ENCODE results near the gene ABLIM3. TPM values are rescaled to one million over a fixed set of nuclear protein-coding genes. Genes with fewer than 3 reads are reported as not detected.

Gene ABLIM3
- total RNA-seq, 1 donor from 2014 or later, result 5.8 TPM

DNA sequence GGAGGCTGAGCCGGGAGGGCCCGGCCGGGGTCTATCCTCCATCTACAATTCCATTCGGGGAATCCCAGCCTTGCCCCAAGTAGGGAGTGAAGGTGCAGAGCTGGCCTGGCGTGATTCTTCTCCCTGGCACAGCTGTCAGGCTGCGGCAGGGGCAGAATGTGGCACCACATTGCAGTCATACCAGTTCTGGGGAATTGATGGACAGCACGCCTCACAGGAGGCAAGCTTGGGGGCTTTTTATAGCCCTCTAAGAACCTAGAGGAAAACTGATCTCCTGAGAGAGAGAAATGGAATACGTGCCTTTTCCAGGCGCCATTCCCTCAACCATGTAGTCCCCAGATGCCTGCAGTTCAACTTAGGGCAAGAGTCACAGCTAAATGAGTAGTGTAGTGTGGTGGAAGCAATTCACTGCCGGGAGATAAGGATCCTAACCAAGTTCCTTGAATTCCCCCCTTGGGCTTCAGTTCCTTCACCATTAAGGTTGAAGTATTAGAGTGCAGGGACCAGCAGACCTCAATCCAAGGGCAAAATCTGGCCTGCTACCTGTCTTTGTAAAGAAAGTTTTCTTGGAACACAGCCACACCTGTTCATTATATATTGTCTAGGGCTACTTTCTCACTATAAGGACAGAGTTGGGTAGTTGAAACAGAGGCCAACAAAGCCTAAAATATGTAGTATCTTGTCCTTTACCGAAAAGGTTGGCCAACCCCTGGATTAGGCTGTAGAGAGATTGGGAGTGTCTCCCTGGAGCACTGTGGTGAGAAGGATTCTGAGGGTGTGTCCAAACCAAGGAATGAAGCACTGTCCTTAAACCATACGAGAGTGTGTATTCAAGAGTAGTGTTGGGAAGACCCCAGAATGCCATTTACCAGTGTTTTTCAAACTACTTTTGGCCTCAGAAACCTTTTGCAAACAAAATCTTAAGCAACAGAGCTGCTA, 141.0 kb downstream of the ABLIM3 start:
- no peak for DNase-seq

DNA sequence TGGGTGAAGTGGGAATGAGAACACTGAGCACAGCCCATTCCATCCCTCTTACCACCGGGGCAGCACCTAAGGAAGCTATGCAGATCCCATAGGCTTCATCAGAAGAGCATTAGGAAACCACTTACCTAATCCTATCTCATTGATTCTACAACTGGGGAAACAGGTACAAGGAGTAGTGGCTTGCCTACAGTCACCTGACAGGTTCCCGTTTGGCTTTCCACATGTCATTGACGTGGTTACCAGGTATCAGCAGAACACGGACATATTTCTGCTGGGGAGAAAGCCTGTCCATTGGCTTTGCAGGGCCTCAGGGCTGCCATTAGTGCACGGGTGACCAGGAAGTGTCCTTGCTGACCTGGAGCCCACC, 141.7 kb downstream of the ABLIM3 start:
- no peak for DNase-seq

DNA sequence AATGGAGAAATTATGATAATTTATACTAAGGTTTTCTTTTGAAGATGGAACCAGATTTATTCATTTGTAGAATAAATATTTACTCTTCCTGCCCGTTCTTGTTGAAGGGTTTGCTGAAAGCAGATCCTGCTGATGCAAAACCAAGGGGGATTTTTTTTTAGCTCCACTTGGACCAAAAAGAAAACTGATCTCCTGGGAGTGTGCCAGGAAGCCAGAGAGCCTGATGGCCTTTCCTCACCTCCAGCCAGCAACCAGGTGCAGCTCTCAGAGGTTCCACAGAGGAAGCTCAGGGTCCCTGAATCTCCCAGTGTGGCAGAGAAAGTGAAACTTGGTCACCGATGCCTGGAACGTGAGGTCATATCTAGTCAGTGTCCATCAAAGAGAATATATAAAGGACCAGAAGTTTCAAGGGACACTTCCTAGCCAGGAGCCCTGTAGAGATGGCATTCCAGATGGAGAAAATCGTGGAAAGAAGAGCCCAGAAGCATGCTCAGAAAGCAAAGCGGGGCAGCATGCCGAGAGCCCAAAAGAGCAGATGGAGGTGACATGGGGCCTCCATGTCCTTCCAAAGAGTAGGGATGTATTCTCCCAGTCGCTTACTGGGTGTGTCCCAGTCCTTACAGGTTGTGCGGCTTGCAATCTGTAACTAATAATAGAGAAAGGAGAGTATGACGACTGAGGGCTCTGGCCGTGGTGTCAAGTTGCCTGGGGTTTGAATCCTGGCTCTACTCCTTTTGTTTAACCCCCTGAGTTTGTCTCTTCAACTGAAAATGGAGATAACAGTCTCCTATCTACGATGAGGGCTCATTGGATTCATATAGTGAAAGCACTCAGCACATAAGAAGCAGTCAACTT, 142.6 kb downstream of the ABLIM3 start:
- no peak for DNase-seq

DNA sequence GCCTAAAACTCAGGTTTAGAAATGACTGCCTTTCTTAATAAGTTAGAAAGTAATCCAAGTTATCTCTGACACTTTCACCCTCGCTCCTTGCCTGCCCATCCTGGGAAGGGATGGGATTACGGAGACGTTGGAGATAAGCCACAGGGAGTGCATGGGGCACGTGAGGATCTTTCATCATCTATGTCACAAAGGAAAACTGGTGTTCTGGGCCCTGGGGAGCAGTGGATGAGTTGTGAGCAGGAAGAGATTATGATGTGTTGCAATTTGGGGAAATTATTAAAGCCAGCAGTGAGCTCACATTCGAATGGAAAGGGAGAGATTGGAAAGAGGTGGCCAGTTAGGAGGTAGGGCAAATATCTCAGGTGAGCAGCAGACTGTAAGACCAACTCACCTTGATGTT, 143.2 kb downstream of the ABLIM3 start:
- DNase-seq, result no peak

DNA sequence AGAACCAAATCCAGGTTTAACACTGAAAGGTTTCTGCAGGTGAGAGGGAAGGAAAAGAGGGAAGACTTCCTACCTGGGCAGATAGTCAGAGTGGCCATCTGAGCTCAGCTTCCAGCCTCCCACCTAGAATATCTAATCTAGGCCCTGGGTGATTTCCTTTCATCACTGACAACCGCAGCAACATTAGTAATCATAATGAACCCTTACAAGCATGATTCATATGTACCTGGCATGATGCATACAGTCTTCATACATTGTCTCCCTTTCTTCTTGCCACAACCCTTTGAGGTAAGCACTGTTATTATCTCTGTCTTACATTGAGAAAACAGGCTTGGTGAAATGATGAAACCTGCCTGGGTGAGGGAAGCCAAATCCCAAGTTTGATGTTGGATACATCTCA, 143.9 kb downstream of the ABLIM3 start:
- no peak for DNase-seq

DNA sequence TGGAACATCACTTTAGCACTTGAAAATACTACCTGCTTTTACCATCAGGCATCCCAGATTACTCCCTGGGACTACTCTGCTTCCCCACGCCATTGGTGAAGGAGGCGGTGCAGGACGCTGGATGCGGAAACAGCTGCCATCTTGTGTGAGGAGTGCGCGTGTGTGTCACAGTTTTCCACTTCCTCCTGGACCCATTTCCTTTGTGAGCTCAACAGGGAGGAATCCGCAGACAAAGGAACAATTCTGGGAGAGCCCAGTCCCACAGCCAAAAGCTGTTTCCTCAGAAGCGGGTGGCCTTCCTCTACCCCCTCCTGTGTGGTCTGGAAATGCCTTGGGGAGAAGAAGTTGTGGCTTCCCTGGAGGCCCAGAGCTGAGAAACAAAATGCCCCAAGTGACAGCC, 147.1 kb downstream of the ABLIM3 start:
- DNase-seq, result no peak

DNA sequence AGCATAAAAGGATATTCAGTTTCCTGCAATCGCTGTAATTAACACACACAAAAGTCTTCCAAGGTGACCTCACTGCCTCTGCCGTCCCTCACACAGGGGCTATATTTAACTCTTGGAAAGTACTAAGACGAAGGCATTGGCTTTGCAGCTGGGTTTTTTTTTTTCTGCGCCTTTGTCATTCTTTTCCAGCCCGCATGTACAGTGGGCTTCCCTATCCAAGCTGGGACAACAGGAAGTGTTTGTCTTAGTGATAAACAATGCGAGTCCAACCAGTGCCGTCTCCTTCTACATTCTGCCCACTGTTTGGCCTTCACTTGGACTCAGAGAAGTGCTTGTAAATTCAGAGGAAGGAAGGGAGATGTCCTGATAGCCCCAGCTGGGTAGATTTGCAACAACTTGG, 148.0 kb downstream of the ABLIM3 start:
- DNase-seq, result no peak

DNA sequence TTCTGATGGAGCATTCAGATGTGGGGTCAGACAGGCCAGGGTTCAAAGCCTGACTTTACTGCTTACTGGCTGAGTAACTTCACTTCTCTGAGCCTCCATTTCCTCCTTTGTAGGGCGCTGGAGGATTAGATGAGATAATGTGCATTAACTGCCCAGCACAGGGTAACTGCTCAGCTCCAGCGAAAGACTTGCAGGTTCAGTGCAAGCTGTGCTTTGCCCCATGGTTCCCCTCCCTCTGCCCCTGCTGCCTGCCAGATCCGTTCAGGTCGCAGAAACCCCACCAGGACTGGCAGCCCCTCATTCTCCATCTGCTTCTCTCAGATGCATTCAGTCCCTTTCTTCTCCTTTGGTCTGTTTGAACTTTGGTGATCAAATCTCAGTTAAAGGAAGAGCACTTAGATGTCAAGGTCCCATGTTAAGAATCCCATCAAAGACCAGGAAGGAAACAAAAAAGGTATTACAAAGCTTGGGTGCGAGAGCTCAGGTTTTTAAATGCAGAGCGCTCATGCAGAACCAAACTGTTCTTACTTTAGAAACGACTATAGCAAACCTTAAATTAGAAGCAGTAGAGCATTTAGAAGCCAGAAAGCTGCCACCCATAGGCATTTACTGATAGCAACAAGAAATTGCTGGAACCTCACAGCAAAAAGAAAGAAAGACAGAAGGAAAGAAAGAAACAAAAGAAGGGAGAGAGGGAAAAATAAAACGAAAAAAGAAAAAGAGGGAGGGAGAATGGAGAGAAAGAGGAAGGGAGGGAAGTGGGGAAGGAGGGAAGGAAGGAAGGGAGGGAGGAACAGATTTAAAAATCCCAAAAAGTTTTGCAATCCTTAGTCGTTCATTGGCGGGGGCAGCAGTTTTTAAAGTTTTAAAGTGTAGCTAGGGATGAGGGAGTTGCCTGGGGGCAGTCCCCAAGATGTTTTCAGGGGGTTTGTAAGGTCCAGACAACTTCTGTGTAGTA, 153.9 kb downstream of the ABLIM3 start:
- DNase-seq, result no peak

DNA sequence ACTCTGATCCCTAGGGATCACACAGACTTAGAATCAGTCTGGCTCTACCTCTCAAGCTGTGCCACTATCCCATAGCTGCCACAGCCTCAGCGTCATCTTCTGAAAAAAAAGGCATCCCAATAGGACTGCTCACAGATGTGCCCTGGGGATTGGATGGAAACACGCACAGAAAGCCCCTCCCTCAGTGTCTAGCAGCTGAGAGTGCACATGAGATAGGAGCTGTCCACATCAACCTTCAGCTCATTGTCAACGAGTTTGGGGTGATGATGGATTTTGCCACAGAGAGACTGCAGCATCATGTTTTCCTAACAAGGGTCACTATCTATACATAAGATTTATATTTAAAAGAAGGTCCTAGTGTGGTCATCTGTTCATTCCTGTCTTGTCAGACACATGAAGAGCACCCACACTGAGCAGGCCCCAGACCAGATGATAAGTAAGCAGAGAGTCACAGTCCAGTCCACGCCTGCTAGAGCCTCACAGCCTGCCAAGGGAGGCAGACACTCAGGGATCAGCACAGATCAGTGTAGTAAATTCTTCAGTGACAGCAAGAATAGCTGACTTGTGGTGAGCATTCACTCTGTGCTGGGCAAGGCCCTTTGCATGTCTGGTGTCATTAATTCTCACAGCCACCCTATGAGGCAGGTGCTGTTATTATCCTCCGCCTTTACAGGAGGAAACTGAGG, 156.2 kb downstream of the ABLIM3 start:
- no peak for DNase-seq

DNA sequence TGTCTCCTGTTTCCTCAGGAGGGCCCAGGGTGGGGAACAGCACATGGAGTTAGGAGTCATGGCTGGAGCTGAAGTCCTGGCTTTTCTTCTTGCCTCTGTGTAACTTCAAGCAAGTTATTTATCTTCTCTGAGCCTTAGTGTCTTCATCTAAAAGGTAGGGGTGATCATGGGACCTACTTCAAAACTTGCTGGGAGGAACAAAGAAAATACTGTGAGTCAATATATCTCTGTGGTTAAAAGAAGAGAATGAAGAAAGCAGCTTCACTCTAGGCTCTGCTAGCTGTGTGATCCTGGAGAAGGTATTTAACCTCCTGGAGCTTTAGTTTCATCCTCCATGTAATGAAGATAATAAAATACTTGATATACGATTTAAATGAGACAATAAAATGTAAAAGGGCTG, 156.9 kb downstream of the ABLIM3 start:
- no peak for DNase-seq

DNA sequence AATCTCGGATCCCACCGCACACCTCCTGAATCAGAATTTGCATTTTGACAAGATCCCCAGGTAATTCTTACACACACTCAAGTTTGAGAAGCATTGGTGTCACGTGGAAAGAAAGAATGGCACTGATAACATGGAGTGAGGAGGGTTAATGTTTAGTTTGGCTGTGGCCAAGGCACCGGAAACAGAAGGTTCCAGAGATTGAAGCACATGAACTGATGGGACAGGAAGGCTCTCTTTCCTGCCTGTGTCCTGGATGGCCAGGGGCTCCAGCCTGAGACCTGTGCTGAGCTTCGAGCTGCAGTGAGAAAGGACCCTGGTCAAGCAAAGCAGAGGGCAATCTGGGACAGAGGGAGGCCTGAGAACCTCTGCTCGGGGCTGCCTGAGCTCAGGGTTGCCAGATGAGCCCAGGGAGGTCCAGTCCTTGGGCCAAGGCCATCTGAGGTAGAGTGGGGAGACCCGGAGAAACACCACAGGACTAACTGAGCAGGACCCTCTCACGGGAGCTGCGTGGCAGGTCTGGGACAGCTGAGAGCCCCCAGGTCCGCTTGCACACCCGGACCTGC, 157.6 kb downstream of the ABLIM3 start:
- no peak for DNase-seq

DNA sequence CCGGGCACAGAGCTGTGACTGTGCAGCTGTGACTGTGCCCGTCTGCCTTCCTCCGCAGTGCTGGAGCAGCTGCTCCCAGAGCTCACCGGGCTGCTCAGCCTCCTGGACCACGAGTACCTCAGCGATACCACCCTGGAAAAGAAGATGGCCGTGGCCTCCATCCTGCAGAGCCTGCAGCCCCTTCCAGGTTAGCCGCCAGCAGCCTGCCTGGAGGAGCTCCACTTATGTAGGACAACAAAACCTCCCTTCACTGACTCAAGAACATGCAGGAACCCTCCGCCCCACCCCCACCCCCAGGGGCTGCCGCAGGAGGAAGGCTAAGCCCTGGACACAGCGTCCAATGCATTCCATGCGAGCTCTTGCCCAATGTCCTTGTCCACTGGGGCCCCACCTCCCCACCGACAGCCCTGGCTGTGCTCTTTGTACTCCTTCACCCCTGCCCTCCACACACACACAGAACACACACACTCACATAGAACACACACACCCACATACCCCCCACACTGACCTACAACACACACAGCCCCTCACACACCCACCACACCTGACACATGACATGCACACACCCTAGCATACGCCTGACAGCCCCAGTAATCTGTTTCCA, 158.3 kb downstream of the ABLIM3 start:
- DNase-seq, result no peak

DNA sequence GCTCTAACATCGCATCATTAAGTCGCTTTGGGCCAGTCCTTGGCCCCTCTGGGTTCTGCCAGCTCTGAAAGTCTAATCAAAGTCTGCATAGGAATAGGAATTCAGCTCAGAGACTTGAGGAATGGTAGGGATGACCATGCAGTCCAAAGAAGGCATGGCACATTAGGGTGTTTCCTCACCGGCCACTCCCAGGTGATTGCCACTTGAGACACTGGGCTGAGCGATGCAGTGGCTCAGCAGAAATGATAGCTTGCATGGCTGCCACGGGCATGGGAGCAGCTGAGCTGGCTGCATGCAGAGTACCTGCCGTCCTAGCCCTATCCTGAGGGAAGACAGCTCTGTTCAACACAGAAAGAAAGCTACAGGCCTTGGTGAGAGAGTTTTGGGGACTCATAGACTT, 159.1 kb downstream of the ABLIM3 start:
- no peak for DNase-seq

DNA sequence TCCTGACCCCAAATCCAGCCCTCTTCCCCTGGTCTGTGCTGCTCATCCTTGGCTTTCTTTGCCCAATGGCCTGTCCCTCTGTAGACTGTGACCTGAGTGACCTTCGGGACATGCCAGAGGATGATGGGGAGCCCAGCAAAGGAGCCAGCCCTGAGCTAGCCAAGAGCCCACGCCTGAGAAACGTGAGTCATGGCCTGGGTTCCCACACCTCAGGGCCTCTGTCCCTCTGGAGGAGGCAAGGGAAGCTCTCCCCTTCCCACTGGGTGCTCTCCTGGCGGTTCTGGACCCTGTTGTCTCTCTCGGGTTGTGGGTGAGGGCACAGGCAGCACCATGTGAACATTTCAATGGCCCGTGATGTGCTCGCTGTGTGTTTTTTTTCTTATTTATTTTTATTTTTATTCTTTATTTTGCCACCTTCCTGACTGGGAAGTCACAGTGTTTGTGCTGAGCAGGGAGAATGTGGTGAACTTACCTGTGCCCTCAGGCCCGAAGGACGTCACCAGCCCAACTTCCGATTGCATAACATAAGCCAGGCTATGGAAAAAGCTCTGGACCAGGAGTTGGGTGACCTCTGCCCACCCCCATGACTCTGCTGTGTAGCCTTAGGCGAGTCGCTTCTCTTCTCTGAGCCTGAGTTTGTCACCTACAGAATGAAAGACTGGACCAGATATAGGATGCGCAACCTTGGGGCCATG, 159.9 kb downstream of the ABLIM3 start:
- no peak for DNase-seq

DNA sequence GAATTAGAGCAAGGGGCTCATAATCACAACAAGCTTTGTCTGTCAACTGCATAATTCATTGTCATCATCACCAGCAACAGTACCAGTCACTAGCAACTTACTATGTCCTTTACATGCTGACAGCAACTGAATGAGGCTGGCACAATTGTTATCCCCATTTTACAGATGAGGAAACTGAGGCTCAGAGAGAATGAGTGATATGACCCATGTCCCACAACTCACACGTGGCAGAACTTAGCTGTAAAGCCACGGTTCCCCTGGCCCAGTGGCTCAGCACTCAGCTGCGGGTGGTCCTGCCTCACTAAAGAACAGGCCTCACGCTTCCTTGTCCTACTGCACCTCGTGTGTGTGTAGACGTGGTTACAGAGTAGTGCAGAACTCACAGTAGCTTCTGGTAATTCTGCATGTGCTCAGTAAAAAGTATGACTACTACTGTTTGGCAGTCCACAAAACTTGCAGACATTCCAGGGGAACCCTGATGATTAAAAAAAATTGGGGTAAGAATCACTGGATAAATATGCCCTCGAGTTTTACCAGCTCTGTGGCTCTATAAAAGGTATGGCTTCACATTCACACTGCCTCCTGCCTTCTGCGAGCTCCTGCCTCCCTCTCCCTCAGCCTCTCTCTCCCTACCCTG, 160.6 kb downstream of the ABLIM3 start:
- DNase-seq, result no peak

DNA sequence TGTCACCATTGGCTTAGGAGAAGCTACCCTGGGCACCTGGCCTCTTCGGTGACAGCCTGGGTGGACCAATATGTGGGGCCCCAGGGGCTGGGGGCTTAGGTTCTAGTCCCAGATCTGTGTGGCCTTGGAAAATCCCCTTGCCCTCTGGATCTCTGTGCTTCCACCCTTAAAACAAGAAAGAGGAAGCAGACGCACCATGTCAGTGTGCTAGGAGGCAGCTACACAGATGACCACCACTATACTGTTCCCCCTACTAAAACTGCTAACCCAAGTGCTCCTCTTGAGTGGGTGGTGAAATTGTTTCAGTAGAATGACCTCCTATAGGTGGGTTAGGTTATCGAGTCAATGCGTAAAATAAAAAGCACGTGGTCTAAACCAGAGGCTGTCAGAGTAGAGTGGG, 161.3 kb downstream of the ABLIM3 start:
- DNase-seq, result no peak

DNA sequence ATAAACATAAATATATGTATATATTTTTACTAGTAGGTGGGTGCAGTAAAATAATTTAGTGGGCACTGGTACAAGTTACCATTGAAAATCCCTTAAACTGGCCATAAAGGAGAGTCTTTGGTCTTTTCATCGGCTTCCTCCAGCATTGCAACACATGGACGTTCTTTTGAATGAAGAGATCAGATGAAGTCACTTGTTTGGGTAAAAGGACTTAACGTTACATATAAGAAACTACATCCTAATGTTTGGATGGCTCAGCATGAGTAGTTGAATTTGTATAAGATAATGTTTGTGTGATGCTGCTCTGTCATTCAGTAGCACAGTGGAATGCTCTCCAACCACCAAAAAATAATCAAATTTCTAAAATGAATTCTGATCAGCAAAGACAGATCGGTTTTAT, 161.9 kb downstream of the ABLIM3 start:
- DNase-seq, result no peak

DNA sequence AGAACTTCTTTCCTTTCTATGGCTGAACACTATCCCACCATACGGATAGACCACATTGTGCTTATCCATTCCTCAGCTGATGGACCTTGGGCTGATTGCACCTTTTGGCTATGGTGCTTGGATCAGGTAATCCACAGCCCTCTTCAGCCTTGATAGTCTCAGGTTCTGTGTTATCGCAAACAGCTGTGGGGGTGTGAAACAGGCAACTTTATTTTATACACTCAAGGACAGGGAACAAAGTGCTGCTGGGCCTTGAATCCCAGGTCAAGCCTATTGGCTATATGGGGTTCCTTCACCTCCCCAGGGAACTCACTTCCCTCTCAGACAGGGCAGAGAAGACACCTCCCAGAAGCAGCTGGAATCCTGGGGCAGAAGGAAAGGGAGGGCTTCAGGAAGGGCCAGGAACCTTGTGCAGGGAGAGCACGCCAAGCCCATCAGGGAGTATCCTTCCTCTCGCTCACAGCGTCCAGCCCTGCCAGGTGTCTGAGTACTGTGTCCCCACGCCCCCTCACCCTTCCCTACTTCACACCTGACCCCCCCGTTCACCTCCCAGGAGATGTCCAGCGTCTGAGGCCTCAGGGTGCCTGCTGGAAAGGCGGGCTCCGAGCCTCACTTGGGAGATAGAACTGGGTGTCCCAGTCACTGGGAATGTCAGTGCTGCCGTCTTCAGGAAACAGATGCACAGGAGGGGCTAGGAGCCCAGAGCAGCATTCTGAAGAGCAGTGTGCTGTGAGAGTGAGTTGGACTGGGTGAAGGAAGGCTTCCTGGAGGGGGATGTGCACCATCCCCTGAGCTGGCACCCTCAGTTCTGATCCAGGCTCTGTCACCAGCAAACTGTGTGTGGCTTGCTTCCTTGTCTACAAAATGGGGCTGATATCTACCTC, 163.1 kb downstream of the ABLIM3 start:
- DNase-seq, result no peak

DNA sequence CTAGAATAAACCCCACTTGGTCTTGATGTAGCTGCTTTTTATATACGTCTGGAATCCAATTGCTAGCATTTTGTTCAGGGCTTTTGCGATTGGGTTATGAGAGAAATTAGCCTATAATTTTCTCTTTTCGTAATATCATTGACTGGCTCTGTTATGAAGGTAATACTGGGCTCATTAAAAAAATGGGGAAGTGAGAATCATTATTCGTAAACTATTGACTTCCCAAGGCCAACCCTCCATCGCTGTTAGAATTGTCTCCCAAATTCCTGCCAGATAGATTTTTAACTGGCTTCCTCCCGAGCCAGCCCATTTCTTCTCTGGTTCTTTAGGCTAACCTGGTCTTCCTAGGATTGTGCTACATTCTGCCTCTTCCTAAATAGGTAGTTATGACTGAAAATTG, 168.1 kb downstream of the ABLIM3 start:
- no peak for DNase-seq

All from occipital lobe (tissue), 2 donors.